NCI-H2029 (cell line): Measurements from ENCODE around the gene HHLA2.

Experiments used
- DNase-seq: peaks from one replicate; lab custom pipeline; 2025; lab: John Stamatoyannopoulos, UW

The HHLA2 gene

GRCh38 chr3:108393128-108393900 is 97.0 kb downstream of the HHLA2 start:
- no peak for DNase-seq

DNA sequence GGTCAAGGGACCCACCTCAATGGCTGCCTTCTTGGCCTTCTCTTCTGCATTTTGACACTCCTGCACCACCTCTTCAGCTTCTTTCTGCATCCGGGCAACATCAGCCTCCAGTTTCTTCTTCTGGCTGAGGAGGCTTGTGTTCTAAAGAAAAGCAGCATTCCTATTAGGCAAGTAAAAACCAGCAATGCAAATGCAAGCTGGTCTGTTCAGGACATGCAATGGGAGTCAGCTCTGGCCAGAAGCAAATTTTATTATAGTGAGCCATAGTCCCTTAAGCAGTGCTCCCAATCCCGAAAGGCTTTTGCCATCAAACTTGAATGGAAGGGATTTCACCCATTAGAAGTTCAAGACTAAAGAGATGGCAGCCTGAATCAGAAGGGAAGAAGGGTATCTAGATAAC is 97.7 kb downstream of the HHLA2 start:
- no peak for DNase-seq

DNA sequence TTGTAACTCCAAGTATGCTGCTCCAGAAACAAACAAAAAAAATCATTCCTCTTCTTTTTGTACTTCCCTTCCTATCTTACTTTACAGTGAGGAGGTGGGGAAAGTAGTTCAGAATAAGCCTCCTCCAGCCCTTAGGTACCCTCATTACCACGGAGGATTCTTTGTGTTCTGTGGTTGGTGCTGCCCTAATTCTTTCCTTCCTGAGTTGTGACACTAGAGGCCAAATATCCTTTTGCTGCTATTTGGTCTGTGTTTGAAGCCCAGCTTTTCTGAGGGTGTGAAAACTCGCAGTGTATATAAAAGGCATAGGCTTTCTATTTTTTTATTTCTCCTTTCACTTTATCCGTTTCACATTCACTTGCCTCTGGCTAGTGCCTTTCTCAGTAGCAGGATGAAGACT is 98.2 kb downstream of the HHLA2 start:
- no peak for DNase-seq

DNA sequence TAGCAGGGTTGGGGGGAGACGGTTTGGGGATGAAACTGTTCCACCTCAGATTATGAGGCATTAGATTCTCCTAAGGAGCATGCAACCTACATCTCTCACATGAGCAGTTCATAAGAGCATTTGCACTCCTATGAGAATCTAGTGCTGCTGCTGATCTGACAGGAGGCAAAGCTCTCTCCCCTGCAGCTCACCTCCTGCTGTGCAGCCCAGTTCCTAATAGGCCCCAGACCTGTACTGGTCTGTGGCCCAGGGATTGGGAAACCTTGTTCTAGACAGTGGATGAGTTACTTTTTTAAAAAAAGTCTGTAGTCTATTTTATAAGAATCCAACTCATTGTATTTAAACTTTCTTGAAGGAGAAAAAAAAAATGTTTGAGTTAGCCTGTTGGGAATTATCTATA is 100.0 kb downstream of the HHLA2 start:
- no peak for DNase-seq

DNA sequence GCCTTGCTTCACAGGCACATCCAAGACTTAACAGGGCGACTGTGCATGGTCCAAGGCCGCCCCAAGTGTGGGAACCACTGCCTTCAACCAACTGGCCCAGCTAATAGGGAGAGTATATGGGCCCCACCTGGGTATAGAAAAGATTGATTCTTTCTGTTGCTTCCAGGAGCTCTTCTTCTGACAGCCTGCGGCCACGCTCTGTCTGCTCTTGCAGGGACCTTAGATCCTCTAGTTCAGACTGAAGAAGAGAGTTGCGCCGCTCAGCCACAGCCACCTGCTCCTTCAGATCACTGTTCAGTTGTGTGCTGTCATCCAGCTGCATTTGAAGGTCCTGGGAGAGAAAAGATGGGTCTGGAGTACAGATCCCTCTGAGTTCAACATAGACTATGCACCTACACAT is 102.2 kb downstream of the HHLA2 start:
- DNase-seq, result no peak

GRCh38 chr3:108401836-108402235 is 105.5 kb downstream of the HHLA2 start:
- DNase-seq, result no peak

DNA sequence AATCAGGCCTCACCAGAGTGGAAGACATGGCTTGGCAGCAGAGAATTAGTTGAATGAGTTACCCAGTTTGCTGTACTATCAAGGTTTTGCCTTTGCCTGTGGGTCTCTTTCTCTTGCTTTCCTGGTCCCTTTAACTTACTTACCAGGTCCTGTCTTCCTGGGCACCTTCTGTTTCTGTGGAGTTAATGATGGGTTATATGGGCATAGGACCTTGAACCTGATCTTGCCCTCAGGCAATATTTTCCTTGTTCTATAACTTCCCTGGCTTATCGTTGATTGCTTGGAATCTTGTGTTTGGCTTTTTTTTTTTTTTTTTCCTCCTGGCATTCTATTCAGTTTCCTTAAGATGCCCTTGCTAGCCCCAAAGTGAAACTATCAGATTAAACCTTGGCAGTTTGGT is 106.8 kb downstream of the HHLA2 start:
- no peak for DNase-seq

DNA sequence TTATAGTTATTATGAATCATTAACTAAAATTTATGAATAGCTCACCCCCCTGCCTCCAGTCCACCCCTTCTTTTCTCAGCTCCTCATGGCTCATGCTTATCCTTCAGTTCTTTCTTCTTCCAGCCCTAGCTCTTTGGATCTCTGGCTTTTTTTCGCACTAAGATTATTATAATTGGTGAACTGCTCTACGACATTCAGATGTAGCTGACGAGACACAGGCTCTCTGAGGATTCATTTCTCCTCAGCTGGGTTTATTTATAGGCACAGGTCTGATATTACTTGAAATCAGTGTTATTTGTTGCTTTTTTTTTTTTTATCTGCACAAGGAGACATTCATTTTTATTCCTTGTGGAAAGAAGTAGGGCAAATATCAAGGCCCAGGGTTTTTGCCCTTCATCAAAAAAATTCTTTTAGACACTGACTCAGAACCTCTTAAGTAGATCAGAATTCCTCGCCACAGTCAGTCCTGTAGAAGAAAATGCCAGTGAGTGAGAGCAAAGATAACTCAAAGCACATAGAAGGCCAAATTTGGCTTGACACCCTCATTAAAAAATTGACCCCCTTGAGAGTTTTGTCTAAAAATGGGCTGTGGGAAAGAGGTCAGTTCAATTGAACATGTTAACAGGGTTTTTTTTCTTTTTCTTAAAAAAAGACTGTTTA is 107.5 kb downstream of the HHLA2 start:
- no peak for DNase-seq

GRCh38 chr3:108404368-108404767 is 108.0 kb downstream of the HHLA2 start:
- no peak for DNase-seq

- no peak for DNase-seq
Measured at GRCh38 chr3:108406063-108406660, 109.8 kb downstream of the HHLA2 start.

DNA sequence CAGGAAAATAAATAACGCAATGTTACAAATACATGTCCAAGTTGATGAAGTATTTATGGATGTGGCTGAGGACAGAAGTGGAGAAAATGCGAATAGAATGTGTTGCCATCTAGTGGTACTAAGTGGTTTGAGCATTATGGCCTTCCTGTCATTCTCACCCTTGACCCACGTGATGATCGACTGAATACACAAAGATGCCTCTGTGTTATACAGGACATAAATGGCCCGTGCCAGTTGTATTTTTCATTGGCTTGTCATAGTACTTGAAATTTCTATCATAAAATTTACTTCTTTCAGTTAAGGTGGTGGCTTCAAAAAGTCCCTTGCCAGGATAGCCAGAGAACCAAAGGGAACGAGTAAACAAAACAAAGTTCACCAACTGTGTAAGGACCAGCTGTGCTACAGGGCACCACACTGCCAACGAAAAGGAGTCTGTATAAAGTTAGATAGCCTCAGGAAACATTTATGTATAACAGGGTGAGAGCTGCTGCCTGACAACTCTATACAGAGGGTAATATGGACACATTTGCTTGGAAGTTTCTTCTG is 110.4 kb downstream of the HHLA2 start:
- peak; percentile 1 for DNase-seq

GRCh38 chr3:108407886-108408285 is 111.5 kb downstream of the HHLA2 start:
- no peak for DNase-seq

GRCh38 chr3:108408883-108409799 is 112.8 kb downstream of the HHLA2 start:
- no peak for DNase-seq

GRCh38 chr3:108409800-108410178 is 113.4 kb downstream of the HHLA2 start:
- no peak for DNase-seq

GRCh38 chr3:108410531-108410984 is 114.2 kb downstream of the HHLA2 start:
- DNase-seq, result no peak

DNA sequence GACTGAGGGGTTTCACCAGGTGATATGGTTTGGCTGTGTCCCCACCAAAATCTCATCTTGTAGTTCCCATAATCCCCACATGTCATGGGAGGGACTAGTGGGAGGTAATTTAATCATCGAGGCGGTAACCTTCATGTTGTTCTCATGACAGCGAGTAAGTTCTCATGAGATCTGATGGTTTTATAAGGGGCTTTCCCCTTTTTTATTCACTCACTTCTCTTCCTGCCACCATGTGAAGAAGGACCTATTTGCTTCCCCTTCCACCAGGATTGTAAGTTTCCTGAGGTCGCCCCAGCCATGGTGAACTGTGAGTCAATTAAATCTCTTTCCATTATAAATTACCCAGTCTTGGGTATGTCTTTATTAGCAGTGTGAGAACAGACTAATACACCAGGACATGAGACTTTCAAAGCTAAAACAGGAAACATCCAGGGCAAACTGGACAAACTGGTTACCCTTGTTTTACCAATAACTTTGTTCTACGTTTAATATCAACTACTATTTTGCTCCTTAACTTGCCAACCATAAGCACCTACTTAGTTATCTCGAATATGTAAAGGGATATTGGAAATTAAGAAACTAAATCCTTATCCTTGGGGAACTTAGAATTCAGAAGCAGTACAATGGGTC is 115.9 kb downstream of the HHLA2 start:
- no peak for DNase-seq

- DNase-seq, result no peak
Measured at GRCh38 chr3:108414007-108414406, 117.7 kb downstream of the HHLA2 start.

GRCh38 chr3:108415661-108416060 is 119.3 kb downstream of the HHLA2 start:
- DNase-seq, result no peak

GRCh38 chr3:108416111-108416869 is 119.9 kb downstream of the HHLA2 start:
- no peak for DNase-seq

- DNase-seq, result no peak
Measured at GRCh38 chr3:108420926-108421325, 124.6 kb downstream of the HHLA2 start.
